HG03175 (cell line): ENCODE data around the gene CENPP.

Experiments
- ATAC-seq: cut with Tn5 transposase; IDR thresholded peaks from one replicate; pipeline ENCODE4 v1.9.1; 2021; ENCODE audit warnings: mild to moderate bottlenecking, moderate library complexity; ENCODE audit not compliant: unreplicated experiment

Gene CENPP

DNA sequence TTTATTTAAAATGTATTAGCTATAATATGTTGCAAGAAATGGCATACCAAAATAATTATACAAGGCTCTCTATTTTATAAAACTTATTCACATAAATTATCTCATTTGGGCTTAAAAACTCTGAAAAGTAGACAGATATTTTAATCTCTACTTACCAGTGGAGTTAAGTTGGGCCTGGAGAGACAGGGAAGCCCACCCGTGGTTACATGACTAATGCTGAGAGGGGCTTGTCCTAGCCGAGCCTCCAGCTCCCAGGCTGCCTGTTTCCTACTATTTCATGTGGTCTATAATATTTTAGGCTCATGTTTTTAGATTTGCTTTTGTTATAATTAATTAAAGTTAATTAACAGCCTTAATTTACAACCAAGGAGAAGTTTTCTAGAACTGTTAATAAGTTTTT is 177.4 kb downstream of the CENPP start:
- ATAC-seq: no peak

DNA sequence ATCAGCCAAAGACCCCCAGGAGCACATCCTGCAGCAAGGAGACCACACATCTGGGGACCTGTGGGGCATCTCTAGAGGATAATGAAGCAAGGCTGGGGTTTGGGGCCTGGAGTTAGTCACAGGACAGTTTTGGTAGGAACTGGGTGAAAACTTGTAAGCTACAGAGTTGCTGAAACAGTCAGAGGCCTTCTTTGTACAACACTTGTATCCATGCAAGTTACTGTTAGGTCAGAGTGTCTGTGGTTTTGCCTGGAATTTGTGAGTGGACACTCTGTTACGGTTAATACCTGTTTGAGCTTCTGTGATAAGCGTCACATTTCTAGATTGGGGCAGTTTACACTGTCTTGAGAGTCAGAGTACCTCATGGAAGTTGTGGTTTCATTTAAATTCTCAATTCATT is 179.1 kb downstream of the CENPP start:
- ATAC-seq: no peak

DNA sequence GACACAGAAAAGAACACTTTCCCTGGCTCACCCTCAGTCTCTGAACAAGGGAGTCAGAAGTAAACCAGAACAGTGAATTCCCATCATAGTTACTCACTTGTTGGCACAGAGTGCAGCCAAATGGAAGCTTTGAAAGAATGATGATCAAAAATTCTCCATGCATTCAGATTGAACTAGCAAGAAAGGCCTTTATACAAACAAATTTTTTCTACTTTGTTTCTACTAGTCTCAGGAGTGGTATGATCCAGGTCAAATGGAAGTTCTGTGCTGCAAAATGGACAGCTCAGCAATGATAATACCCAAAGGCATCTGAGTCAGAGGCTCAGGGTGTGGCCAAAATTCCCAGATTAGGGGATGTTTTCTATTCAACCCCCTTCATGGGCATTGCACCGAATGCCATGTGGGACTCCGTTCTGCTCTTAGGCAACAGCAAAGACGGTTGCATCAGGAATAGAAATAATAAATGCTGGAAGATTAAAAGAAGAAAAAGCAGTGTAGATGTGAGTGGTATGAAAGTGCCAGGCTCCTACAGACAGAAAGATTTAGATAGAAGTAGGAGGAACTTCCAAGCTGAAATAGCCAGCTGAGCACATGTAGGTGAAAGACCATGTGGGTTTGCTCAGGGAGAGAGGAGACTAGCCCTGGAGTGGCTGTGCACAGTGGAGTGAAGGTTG is 180.6 kb downstream of the CENPP start:
- no peak for ATAC-seq

DNA sequence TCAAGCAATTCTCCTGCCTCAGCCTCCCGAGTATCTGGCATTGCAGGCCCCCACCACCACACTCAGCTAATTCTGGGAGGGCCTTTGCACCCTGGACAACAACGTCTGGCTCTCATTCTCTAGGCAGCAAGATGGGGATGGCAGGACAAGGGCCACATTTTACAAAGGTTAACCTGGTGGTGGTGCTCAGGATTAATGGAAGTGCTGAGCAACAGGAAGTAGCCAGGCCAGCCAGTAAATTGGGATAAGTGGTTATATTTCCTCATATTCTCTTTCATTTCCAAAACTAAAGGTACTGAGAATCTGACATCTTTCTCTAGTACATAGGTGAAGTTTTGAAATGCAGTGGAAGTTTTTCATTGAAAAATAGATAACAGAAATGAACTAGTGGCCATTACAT is 181.3 kb downstream of the CENPP start:
- ATAC-seq: no peak

DNA sequence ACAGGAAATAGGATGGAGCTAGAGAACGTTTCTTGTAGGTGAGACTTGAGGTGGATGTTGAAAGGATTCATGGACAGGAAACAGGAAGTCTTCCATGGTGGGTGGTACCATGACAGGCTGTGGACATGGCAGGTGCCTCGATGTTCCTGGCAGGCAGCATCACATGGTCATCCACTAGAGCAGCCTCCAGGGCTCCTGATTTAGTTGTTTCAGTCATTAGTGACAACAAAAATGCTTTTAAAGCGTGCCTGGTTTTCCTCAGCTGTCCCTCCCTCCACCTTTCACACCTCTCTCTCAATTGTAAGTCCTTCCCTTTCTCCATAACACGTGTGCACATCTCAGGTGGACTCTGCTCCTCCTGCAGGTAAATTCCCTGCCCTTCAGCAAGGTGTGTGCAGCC is 181.7 kb downstream of the CENPP start:
- no peak for ATAC-seq

DNA sequence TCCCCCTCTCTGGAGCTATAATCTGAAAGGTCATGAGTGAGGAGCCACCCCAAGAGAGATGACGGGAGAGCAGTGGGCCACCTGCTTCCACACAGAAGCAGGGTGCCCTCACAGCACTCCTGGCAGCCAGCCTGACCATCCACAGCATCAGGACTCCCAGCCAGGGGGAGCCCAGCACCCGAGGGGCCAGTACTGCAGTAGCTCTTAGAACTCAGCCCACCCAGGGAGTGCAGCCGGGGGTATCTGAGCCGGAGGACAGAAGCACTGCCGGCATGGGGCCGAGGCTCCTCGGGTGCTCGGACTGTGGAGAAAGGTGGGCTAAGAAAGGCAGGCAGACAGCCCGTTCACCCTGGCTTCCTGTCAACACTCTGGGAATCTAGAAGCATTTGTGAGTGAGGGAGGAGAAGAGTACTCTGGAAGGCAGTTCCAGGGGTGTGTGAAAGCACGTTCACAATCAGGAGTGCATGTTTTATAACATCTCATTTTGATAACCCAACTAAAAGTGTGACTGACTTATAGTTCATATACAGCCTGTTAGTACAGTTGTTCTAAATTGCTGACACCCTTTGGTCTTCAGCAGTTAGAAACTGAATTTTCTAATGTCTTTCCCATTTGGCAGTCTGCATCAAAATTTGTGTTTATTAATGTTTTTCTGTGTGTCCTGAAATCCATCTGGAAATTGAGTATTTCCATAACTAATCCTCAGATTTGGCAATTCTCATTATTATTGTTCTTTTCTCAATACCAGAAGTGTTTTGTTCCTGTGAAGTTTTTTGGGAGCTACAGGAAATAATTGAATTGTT is 182.5 kb downstream of the CENPP start:
- ATAC-seq: no peak

DNA sequence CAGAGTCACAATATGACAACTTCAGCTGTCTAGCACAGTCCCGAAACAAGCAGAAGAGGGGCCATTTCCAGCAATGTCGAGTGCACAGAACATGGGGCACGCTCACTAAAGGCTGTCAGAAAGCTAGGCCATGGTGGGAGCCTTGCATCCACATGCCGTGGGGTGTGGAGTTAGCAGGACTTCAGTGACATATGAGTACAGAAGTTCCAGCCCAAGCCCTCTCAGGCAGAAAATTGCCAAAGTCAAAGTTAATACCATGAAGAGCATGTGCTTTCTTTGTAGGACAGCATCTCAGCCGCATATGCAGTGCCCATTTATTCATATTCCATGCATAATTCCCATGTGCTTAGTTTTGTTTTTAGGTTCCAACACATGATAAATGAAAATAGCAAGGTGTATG is 183.3 kb downstream of the CENPP start:
- no peak for ATAC-seq

DNA sequence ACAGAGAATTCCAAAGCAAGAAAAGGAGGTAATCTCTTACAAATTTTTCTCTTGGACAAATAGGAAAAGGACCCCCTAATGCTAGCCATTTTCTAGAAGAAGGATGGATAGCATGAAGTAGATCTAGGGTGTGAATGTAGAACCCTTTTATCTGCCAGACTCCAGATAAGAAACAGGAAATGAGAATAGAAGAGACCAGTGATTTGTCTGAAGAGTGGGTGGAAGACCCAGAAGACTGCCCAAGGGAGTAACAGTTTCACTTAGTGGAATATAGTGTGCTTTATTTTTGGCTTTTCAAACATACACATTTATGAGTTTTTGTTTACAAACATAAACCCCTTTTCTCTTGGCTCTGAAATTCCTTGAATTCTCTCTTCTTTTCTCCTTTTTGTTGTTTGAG is 185.0 kb downstream of the CENPP start:
- ATAC-seq: no peak

DNA sequence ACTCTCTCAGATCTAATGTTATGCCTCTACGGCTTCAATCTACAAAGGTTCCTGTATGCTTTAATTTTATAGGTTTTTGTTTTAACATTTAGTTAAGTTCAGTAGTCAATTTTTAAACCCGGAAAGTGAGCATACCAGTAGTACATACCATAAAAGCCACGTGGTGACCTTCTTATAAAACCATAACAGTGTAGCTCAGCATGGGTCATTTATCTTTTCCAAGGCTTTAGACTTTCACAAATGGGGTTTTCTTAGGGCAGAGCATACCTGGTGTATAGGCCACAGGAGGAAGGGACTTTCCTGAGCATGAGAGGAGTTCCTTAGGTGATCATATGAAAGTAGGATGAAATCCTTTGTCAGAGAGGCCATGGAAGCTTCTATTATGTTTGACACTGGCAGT is 186.9 kb downstream of the CENPP start:
- ATAC-seq: no peak

DNA sequence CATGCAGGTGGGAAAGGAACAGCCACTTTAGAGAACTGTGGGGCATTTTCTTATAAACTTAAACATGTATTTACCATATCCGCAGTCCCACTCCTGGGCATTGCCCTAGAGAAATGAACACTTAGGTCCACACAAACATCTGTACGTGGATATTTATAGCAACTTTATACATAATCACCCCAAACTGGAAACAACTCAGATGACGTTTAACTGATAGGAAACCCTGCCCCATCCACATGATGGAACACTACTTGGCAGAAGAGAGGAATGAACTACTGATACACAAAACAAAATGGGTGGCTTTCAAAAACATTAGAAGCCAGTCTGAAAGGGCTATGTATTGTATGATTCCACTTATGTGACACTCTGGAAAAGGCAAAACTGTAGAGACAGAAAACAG is 187.6 kb downstream of the CENPP start:
- ATAC-seq: no peak

DNA sequence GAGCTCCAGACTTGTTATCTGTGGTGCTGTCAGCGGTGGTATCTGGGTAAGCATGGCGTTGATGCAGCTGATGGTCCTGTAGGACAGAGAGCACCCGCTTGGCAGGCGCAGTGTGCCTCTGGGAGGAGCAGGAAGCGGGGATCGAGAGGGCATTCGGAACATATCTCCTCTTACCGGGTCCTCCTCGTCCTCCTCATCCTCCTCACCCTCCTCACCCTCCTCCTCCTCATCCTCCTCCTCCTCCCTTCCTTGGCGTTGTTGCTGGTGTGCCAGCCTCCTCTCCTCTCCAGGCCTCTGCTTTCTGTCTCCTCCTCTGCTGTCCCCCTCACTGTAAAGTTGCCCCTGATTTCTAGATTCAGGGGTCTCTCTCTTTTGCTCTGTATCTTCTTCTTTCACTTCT is 188.9 kb downstream of the CENPP start:
- ATAC-seq: no peak

DNA sequence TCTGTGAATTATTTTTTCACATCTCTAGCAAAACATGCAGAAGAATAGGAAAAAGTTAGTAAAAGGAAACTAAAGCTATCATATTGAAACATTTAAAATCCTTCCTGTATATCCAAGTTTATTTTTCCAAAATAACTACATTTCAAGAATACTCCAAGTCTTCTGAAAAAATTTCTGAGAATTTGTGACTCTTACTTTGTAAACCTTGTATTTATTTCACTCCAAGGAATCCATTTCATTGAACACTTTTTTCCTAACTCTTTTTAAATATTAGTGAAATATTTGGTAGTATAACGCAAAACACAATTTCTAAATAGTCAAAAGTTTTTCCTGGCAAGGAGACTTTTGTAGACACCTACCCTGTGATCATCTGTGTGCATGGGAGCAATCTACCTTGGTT is 190.8 kb downstream of the CENPP start:
- ATAC-seq: no peak

DNA sequence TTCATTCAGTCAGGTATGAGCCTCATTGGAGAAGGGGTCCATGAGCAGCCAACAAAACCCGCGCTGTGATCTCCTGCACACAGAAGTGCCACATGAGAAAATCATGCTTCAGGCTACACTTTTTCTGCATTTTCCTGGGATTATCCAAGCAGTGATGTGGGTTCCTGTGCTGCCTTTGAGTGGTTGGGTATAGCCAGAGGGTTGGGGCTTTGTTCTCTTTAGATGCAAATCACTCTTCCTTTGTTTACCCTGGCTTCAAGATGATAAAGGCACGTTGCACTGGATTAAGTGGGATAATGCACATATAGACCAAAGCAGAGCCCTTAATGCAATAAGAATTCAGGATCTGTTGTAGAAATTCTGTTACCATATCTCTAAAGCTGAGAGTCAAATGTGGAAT is 191.3 kb downstream of the CENPP start:
- no peak for ATAC-seq

DNA sequence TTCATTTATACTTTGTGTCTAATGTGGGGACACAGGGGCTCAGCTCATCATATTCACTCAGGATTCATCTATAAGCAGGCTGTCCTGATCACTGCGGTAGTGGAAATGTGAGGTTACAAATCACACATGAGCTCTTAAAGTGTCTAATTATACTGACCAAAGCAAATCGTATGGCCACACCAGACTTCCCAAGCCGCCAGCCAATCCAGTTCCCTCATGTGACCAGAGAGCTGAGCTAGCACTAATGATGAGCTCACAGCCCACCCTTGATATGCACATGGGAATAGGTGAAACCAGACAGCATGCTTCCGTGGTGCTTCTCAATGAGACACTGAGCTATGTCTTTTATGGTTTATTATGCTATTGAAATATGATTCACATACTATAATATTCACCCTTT is 192.4 kb downstream of the CENPP start:
- no peak for ATAC-seq

DNA sequence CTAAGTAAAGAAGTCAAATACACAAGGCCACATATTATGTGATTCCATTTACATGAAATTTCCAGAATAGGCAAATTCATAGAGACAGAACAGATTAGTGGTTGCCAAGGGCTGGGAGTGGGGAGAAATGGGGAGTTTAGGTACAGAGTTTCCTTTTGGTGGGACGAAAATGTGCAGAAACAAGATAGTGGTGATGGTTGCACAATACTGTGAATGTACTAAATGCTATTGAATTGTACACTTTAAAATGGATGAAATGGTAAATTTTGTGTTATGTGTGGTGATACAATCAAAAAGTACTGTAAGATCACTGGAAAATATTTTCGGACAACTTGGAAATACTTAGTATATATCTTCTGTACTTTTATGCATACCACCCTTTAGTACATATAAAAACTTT is 195.1 kb downstream of the CENPP start:
- no peak for ATAC-seq

DNA sequence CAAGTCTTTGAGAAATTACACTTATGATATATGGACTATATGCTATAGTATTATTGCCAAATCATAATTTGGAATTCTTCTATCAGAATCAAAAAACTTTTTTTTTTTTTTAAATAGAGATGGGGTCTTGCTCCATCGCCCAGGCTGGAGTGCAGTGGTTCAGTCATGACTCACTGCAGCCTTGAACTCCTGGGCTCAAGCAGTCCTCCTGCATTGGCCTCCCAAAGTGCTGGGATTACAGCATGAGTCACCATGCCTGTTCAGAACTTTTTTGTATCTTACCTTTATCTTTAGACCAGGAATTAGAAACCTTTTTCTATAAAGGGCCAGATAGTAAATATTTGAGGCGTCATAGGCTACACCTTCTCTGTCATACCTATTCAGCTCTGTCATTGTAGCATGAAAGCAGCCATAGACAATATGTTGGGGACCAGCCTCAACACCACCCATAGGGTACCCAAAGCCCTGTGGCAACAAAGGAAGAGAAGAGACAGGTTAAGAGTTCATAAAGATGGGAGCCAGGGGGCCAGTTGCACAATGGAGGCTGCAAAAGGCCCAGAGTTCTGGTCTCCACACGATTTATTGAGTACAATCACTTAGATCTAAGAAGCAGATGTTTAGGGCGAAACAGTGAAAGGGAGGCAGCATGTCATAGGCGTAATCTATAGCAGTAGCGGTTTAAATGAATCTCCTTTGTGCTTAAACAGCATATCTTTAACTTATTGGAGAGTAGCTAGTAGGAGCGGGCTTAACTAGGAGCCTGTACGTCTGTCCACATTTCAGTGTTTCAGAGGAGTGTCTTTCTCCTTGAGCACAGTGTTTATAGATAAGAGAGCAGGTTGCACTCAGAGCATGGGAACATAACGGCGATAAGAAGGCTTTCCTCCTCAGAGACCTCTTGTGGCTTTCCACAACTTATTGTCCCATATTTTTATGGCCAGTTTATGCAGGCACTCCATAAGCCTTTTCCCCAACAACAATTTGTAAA is 197.5 kb downstream of the CENPP start:
- no peak for ATAC-seq

DNA sequence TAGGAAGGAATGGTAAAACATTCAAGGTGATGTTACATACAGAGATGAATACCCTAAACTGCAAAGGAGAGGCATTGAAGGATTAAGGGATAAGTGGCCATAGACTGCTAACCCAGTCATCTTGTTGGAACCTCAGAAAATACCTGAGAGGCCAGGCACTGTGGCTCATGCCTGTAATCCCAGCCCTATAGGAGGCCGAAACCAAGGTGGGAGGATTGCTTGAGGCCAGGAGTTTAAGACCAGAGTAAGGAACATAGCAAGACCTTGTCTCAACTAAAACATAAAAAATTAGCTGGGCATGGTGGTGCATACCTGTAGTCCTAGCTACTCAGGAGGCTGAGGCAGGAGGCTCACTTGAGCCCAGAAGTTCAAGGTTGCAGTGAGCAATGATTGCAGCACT is 199.1 kb downstream of the CENPP start:
- no peak for ATAC-seq

DNA sequence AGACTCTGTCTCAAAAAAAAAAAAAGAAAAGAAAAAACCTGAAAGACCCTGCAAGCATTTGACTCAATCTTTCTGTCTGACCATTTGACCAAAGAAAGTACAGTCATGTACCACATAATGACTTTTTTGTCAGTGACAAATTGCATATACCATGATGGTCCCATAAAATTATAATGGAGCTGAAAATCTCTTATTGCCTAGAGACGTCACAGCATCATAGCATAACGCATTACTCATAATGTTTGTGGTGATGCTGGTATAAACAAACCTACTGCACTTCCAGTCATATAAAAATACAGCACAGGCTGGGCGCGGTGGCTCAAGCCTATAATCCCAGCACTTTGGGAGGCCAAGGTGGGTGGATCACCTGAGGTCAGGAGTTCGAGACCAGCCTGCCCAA is 199.6 kb downstream of the CENPP start:
- no peak for ATAC-seq

DNA sequence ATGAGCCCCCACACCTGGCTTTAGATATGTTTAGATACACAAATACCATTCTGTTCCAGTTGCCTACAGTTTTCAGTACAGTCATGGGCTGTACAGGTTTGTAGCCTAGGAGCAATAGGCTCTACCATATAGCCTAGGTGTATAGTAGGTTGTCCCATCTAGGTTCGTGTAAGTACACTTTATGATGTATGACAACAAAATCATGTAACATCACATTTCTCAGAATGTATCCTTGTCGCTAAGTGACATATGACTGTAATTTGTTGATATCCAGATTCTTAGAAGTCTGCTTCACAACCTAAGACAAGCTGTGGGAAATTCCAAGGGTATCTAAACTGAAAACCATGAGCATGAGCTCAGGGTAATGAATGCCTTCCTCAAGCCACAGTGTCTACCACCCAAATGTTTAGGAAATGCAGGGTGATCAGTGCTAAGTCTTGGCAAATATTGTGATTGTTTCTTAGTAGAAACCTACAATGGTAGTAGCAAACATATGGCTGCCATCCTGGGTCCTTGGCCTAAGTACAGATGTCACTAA is 201.6 kb downstream of the CENPP start:
- ATAC-seq: no peak

DNA sequence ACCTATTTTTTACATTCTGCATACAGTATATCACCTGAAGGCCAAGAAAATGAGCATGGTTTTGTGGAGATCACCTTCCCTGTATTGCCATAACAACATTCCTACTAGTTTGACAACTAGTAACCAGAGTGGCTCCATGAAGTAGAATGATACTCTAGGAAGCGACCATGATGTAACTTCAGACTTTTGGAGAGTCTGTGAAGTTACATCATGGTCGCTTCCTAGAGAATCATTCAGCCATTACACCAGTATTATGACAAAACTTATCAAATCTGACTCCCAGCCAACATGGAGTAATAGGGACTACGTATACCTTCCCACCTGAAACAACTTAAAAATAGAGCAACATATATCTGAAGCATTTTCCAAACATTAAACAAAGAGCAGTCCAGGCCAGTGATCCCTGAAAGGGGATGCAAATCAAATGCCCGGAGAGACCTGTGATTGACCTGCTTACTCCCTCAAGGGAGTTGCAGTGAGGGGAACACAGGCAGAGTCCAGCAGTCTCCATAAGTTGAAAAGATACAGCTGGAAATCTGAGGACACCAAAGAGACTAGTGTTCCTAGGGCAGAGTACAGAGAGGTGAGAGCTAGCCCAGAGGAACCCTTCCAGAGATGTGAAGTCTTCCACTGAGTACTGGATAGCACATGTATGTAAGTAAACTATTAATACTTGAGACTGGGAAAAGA is 202.2 kb downstream of the CENPP start:
- no peak for ATAC-seq

DNA sequence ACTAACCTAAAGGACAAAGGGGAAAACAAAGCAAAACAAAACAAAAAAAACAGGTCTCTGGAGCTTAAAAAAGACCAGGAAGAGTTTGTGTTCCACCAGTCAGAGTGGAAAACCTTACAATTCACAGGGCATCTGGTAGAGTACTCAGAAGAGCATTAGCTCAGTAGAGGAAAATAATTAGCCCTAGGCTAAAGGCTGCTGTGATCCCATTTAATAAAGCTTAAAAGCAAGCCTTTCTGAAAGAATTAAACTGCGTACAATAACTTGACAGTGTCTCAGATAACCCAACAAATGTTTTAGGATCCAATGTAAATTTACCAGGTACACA is 202.7 kb downstream of the CENPP start:
- no peak for ATAC-seq
